ENCODE measurements around the gene EEFSEC.
A peak's percentile ranks its signal among the peaks of the same experiment; 100 is the strongest.

DNA sequence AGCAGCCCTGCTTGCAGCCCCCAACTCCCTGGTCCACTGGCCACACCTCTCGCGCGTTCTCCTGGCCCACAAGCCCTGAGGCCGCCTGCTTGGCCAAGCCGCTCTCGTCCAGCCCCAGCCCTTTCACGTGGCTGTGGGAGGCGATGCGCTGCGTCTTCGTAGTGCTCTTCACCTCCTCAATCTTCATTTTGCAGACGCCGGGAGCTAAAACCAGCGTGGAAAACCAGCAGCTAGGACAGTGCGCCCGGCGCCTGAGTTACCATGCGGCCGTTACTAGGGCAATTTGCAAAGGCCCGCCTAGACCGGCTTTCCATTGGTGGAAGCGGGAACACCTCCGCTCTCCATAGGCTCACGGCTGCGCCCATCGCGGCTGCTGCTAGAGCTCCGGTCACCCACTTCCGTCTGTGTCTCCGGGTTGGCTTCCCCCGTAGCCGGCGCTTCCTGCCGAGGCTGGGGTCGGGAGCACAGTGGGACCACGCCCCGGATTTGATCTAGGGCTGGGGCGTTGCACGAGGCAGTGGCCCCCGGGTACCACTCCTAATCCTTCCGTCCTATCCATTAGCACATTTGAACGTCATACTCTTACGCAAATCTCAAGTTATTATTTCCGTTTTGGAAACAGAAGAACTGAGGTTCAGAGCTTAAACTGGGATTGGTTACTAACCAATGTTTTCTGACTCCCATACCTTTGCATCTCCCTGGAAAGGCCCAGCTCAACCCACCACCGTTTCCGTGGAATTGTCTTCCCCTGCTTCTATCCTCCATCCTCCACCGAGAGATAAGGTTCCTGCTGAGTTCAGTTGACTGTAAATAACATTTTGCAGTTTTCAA is 29.5 kb upstream of the EEFSEC start, which contains the start of gene RUVBL1:
- TF ChIP-seq, protein P1, sequence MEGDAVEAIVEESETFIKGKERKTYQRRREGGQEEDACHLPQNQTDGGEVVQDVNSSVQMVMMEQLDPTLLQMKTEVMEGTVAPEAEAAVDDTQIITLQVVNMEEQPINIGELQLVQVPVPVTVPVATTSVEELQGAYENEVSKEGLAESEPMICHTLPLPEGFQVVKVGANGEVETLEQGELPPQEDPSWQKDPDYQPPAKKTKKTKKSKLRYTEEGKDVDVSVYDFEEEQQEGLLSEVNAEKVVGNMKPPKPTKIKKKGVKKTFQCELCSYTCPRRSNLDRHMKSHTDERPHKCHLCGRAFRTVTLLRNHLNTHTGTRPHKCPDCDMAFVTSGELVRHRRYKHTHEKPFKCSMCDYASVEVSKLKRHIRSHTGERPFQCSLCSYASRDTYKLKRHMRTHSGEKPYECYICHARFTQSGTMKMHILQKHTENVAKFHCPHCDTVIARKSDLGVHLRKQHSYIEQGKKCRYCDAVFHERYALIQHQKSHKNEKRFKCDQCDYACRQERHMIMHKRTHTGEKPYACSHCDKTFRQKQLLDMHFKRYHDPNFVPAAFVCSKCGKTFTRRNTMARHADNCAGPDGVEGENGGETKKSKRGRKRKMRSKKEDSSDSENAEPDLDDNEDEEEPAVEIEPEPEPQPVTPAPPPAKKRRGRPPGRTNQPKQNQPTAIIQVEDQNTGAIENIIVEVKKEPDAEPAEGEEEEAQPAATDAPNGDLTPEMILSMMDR (IDR thresholded peaks at IDR 0.05 in 8 of 11, conservative IDR thresholded peaks at IDR 0.05 in 3 of 11), result peak in 3 of 11 experiments; percentile 6 to 34 (median 25)
- TF ChIP-seq POLR2AphosphoS5 (IDR thresholded peaks at IDR 0.05) (peak; percentile 84 to 92 (median 87)), POLR2A (IDR thresholded peaks at IDR 0.05) (peak in 1 of 3 donors; percentile 80)
